Fibroblast of pulmonary artery (primary cell): ENCODE data around the gene KCTD16.
A peak's percentile ranks its signal among the peaks of the same experiment; 100 is the strongest.

Experiments used
- DNase-seq: peaks from one replicate; pipeline ENCODE4 v3.0.0-alpha.2; 2010; ENCODE audit warnings: low read depth
- H3K4me3 ChIP-seq: replicated peaks from 2 replicates; pipeline ENCODE4 v1.5.1; 2011; ENCODE audit warnings: low read depth, mild to moderate bottlenecking, control low read depth, low read length, moderate library complexity
- TF ChIP-seq, protein P1 (sequence below): IDR thresholded peaks from 2 replicates; pipeline ENCODE4 v1.5.1; 2011; ENCODE audit warnings: mild to moderate bottlenecking, control low read depth, low read length, inconsistent platforms; ENCODE audit errors: missing control alignments

Gene KCTD16

DNA sequence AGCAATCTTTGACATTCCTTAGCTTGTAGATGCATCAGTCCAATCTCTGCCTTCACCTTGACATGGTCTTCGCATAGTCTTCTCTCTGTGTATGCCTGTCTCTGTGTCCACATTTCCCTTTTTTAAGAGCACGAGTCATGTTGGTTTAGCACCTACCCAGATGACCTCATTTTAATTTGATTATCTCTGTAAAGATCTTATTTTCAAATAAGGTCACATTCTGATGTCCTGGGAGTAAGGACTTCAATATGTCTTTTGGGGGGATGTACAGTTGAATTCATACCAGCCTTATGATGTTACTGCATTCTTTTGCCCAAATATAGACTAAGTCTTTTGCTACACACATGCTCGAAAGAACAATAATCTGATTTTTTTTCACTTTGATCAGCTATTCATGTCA is 6.9 kb downstream of the KCTD16 start:
- no peak for DNase-seq
- H3K4me3 ChIP-seq: no peak overlapping the region
- TF ChIP-seq, protein P1, sequence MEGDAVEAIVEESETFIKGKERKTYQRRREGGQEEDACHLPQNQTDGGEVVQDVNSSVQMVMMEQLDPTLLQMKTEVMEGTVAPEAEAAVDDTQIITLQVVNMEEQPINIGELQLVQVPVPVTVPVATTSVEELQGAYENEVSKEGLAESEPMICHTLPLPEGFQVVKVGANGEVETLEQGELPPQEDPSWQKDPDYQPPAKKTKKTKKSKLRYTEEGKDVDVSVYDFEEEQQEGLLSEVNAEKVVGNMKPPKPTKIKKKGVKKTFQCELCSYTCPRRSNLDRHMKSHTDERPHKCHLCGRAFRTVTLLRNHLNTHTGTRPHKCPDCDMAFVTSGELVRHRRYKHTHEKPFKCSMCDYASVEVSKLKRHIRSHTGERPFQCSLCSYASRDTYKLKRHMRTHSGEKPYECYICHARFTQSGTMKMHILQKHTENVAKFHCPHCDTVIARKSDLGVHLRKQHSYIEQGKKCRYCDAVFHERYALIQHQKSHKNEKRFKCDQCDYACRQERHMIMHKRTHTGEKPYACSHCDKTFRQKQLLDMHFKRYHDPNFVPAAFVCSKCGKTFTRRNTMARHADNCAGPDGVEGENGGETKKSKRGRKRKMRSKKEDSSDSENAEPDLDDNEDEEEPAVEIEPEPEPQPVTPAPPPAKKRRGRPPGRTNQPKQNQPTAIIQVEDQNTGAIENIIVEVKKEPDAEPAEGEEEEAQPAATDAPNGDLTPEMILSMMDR: no peak

GRCh38 chr5:144179226-144179625 is 8.6 kb downstream of the KCTD16 start:
- TF ChIP-seq, protein P1: no peak
- no peak for DNase-seq
- H3K4me3 ChIP-seq: no peak overlapping the region

- TF ChIP-seq, protein P1: peak; percentile 70
- DNase-seq: peak; percentile 66
- no peak overlapping the region for H3K4me3 ChIP-seq
Measured at GRCh38 chr5:144183254-144183889, 12.7 kb downstream of the KCTD16 start.

GRCh38 chr5:144187699-144188294 is 17.1 kb downstream of the KCTD16 start:
- H3K4me3 ChIP-seq: no peak overlapping the region
- TF ChIP-seq, protein P1: no peak
- peak; percentile 97 for DNase-seq

GRCh38 chr5:144189800-144190429 is 19.2 kb downstream of the KCTD16 start:
- peak; percentile 95 for DNase-seq
- no peak overlapping the region for H3K4me3 ChIP-seq
- TF ChIP-seq, protein P1: no peak

GRCh38 chr5:144191531-144191930 is 20.9 kb downstream of the KCTD16 start:
- DNase-seq: no peak
- TF ChIP-seq, protein P1: no peak
- H3K4me3 ChIP-seq: peak overlapping the region; percentile 18
